Mucosa of stomach (tissue), 1 donor: ENCODE results near the gene SSR1.
"Not testable (repeated sequence)": the region's sequence is repeated elsewhere in the genome, so short reads cannot be mapped to it uniquely, and the experiment has no call there.

ENCODE experiments used
- H3K27me3 ChIP-seq: one replicate; pipeline ENCODE4 v1.7.0; 2013; ENCODE audit warnings: mild to moderate bottlenecking, low read length; ENCODE audit not compliant: control insufficient read depth, insufficient read depth
- H3K36me3 ChIP-seq: one replicate; pipeline ENCODE4 v1.7.0; 2013; ENCODE audit warnings: low read length; ENCODE audit not compliant: control insufficient read depth, insufficient read depth
- H3K4me1 ChIP-seq: one replicate; pipeline ENCODE4 v1.7.0; 2013; ENCODE audit warnings: mild to moderate bottlenecking, low read length; ENCODE audit not compliant: control insufficient read depth, insufficient read depth
- H3K4me3 ChIP-seq: one replicate; pipeline ENCODE4 v1.7.0; 2013; ENCODE audit warnings: low read length
- H3K9ac ChIP-seq: one replicate; pipeline ENCODE4 v1.7.0; 2013; ENCODE audit warnings: mild to moderate bottlenecking, low read length, moderate library complexity
- H3K9me3 ChIP-seq: one replicate; pipeline ENCODE4 v1.7.0; 2013; ENCODE audit warnings: mild to moderate bottlenecking, low read length, moderate library complexity; ENCODE audit not compliant: control insufficient read depth
- donor health status: Pancreatic carcinoma.

SSR1 gene

GRCh38 chr6:7334685-7335084 lies 21.7 kb upstream of the SSR1 start:
- Histone ChIP-seq H3K9me3 (no peaks in the 10 kb centered on the region), H3K9ac (no peak overlapping the region), H3K4me1 (no peaks in the 10 kb centered on the region), H3K4me3 (no peak overlapping the region), H3K27me3 (no peaks in the 10 kb centered on the region), H3K36me3 (no peaks in the 10 kb centered on the region)

GRCh38 chr6:7332090-7332745 lies 19.2 kb upstream of the SSR1 start:
- Histone ChIP-seq H3K9me3 (no peaks in the 10 kb centered on the region), H3K9ac (no peak overlapping the region), H3K36me3 (no peaks in the 10 kb centered on the region), H3K4me3 (no peak overlapping the region), H3K27me3 (no peaks in the 10 kb centered on the region), H3K4me1 (no peaks in the 10 kb centered on the region)

GRCh38 chr6:7331452-7331851 lies 18.5 kb upstream of the SSR1 start:
- Histone ChIP-seq H3K4me1 (no peaks in the 10 kb centered on the region), H3K36me3 (no peaks in the 10 kb centered on the region), H3K27me3 (no peaks in the 10 kb centered on the region), H3K9me3 (no peaks in the 10 kb centered on the region), H3K9ac (no peak overlapping the region), H3K4me3 (no peak overlapping the region)

GRCh38 chr6:7328243-7328642 lies 15.2 kb upstream of the SSR1 start:
- Histone ChIP-seq H3K36me3 (no peaks in the 10 kb centered on the region), H3K4me1 (no peaks in the 10 kb centered on the region), H3K9ac (no peak overlapping the region), H3K4me3 (no peak overlapping the region), H3K27me3 (no peaks in the 10 kb centered on the region), H3K9me3 (no peaks in the 10 kb centered on the region)

GRCh38 chr6:7325750-7326149 lies 12.8 kb upstream of the SSR1 start:
- Histone ChIP-seq H3K36me3 (no peaks in the 10 kb centered on the region), H3K9me3 (no peaks in the 10 kb centered on the region), H3K4me3 (no peak overlapping the region), H3K9ac (no peak overlapping the region), H3K4me1 (no peaks in the 10 kb centered on the region), H3K27me3 (no peaks in the 10 kb centered on the region)

GRCh38 chr6:7324520-7324919 lies 11.5 kb upstream of the SSR1 start:
- H3K4me1 ChIP-seq, result no peaks in the 10 kb centered on the region
- H3K36me3 ChIP-seq, result no peaks in the 10 kb centered on the region
- no peaks in the 10 kb centered on the region for H3K27me3 ChIP-seq
- no peaks in the 10 kb centered on the region for H3K9me3 ChIP-seq
- no peak overlapping the region for H3K9ac ChIP-seq
- no peak overlapping the region for H3K4me3 ChIP-seq

- Histone ChIP-seq H3K9ac (no peak overlapping the region), H3K36me3 (no peaks in the 10 kb centered on the region), H3K9me3 (no peaks in the 10 kb centered on the region), H3K4me3 (no peak overlapping the region), H3K27me3 (no peaks in the 10 kb centered on the region), H3K4me1 (no peaks in the 10 kb centered on the region)
These were observed 10.1 kb upstream of the SSR1 start for GRCh38 chr6:7323074-7323473.

GRCh38 chr6:7321866-7322265 lies 8.9 kb upstream of the SSR1 start:
- H3K4me1 ChIP-seq, H3K4me3 ChIP-seq, H3K36me3 ChIP-seq, H3K9ac ChIP-seq, H3K9me3 ChIP-seq, H3K27me3 ChIP-seq: not testable (repeated sequence)

- H3K36me3 ChIP-seq, H3K4me1 ChIP-seq, H3K9ac ChIP-seq: not testable (repeated sequence)
These were observed 6.4 kb upstream of the SSR1 start for GRCh38 chr6:7319406-7319805.

GRCh38 chr6:7317538-7317937 lies 4.5 kb upstream of the SSR1 start:
- no peak overlapping the region for H3K4me3 ChIP-seq
- H3K9me3 ChIP-seq, result no peaks in the 10 kb centered on the region
- no peaks in the 10 kb centered on the region for H3K27me3 ChIP-seq
- no peak overlapping the region for H3K9ac ChIP-seq
- H3K36me3 ChIP-seq, result no peaks in the 10 kb centered on the region
- no peaks in the 10 kb centered on the region for H3K4me1 ChIP-seq

More at GRCh38 chr6:7319406-7319805, 6.4 kb upstream of the SSR1 start:
- not testable (repeated sequence) for H3K27me3 ChIP-seq, H3K9me3 ChIP-seq, H3K4me3 ChIP-seq

GRCh38 chr6:7316658-7317533 lies 3.9 kb upstream of the SSR1 start:
- H3K27me3 ChIP-seq, result no peaks in the 10 kb centered on the region
- H3K36me3 ChIP-seq, result no peaks in the 10 kb centered on the region
- no peak overlapping the region for H3K9ac ChIP-seq
- no peaks in the 10 kb centered on the region for H3K9me3 ChIP-seq
- H3K4me1 ChIP-seq, result no peaks in the 10 kb centered on the region
- H3K4me3 ChIP-seq, result no peak overlapping the region

- H3K9ac ChIP-seq, result no peak overlapping the region
- no peaks in the 10 kb centered on the region for H3K36me3 ChIP-seq
- no peaks in the 10 kb centered on the region for H3K9me3 ChIP-seq
- no peak overlapping the region for H3K4me3 ChIP-seq
- peaks cover 3% of the 10 kb centered on the region for H3K4me1 ChIP-seq
- H3K27me3 ChIP-seq, result no peaks in the 10 kb centered on the region
These were observed 3.0 kb upstream of the SSR1 start for GRCh38 chr6:7315948-7316365.
